ENCODE measurements around the gene TRAPPC3.

The TRAPPC3 gene

GRCh38 chr1:36132029-36132428, 17.3 kb downstream of the TRAPPC3 start:
- H3K4me1 ChIP-seq (ENCODE audit: control insufficient read depth, insufficient read depth, low read length): peaks cover 46% of the 10 kb centered on the region
- no peaks in the 10 kb centered on the region for H3K27me3 ChIP-seq (ENCODE audit: control insufficient read depth, insufficient read depth, low read length)
- H3K36me3 ChIP-seq (ENCODE audit: insufficient read depth, low read length): peaks cover 10% of the 10 kb centered on the region
- H3K9me3 ChIP-seq (replicated peaks; ENCODE audit: low read length): no peaks in the 10 kb centered on the region
- no peak overlapping the region for H3K4me3 ChIP-seq (ENCODE audit: low read length)
- H3K9ac ChIP-seq (ENCODE audit: low read depth, low read length): no peak overlapping the region
- H3K4me2 ChIP-seq (ENCODE audit: low read length): no peak overlapping the region

- H3K9ac ChIP-seq (ENCODE audit: low read depth, low read length): no peak overlapping the region
- peaks cover 16% of the 10 kb centered on the region for H3K27me3 ChIP-seq (ENCODE audit: control insufficient read depth, insufficient read depth, low read length)
- H3K4me2 ChIP-seq (ENCODE audit: low read length): no peak overlapping the region
- no peaks in the 10 kb centered on the region for H3K36me3 ChIP-seq (ENCODE audit: insufficient read depth, low read length)
- H3K9me3 ChIP-seq (replicated peaks; ENCODE audit: low read length): no peaks in the 10 kb centered on the region
- no peak overlapping the region for H3K4me3 ChIP-seq (ENCODE audit: low read length)
- H3K4me1 ChIP-seq (ENCODE audit: control insufficient read depth, insufficient read depth, low read length): peaks cover 14% of the 10 kb centered on the region
Measured at GRCh38 chr1:36128905-36129206, 20.4 kb downstream of the TRAPPC3 start.

GRCh38 chr1:36128126-36128904, 21.0 kb downstream of the TRAPPC3 start:
- H3K9me3 ChIP-seq (replicated peaks; ENCODE audit: low read length): no peaks in the 10 kb centered on the region
- H3K9ac ChIP-seq (ENCODE audit: low read depth, low read length): no peak overlapping the region
- H3K4me3 ChIP-seq (ENCODE audit: low read length): no peak overlapping the region
- peaks cover 10% of the 10 kb centered on the region for H3K4me1 ChIP-seq (ENCODE audit: control insufficient read depth, insufficient read depth, low read length)
- no peak overlapping the region for H3K4me2 ChIP-seq (ENCODE audit: low read length)
- peaks cover 21% of the 10 kb centered on the region for H3K27me3 ChIP-seq (ENCODE audit: control insufficient read depth, insufficient read depth, low read length)
- H3K36me3 ChIP-seq (ENCODE audit: insufficient read depth, low read length): no peaks in the 10 kb centered on the region

- Histone ChIP-seq H3K4me2 (ENCODE audit: low read length) (no peak overlapping the region), H3K4me3 (ENCODE audit: low read length) (no peak overlapping the region), H3K27me3 (ENCODE audit: control insufficient read depth, insufficient read depth, low read length) (peaks cover 27% of the 10 kb centered on the region), H3K4me1 (ENCODE audit: control insufficient read depth, insufficient read depth, low read length) (peaks cover 5% of the 10 kb centered on the region), H3K9me3 (replicated peaks; ENCODE audit: low read length) (no peaks in the 10 kb centered on the region), H3K36me3 (ENCODE audit: insufficient read depth, low read length) (no peaks in the 10 kb centered on the region), H3K9ac (ENCODE audit: low read depth, low read length) (no peak overlapping the region)
Measured at GRCh38 chr1:36126797-36127500, 22.3 kb downstream of the TRAPPC3 start.

GRCh38 chr1:36126005-36126716, 23.1 kb downstream of the TRAPPC3 start:
- no peak overlapping the region for H3K4me3 ChIP-seq (ENCODE audit: low read length)
- H3K9me3 ChIP-seq (replicated peaks; ENCODE audit: low read length): no peaks in the 10 kb centered on the region
- no peak overlapping the region for H3K4me2 ChIP-seq (ENCODE audit: low read length)
- peaks cover 5% of the 10 kb centered on the region for H3K4me1 ChIP-seq (ENCODE audit: control insufficient read depth, insufficient read depth, low read length)
- H3K27me3 ChIP-seq (ENCODE audit: control insufficient read depth, insufficient read depth, low read length): peaks cover 27% of the 10 kb centered on the region
- H3K36me3 ChIP-seq (ENCODE audit: insufficient read depth, low read length): no peaks in the 10 kb centered on the region
- H3K9ac ChIP-seq (ENCODE audit: low read depth, low read length): no peak overlapping the region

GRCh38 chr1:36125129-36125991, 23.9 kb downstream of the TRAPPC3 start, which contains the start of gene COL8A2:
Gene COL8A2 (minus strand): TSS chr1:36125222. CDS start chr1:36100242, 24,980 bp downstream.
- Histone ChIP-seq H3K4me3 (ENCODE audit: low read length) (peak within 1 kb of the TSS; percentile 42), H3K4me1 (ENCODE audit: control insufficient read depth, insufficient read depth, low read length) (peaks cover 5% of the 10 kb centered on the region), H3K9me3 (replicated peaks; ENCODE audit: low read length) (no peaks in the 10 kb centered on the region), H3K4me2 (ENCODE audit: low read length) (peak within 1 kb of the TSS; percentile 69), H3K9ac (ENCODE audit: low read depth, low read length) (no peak within 1 kb of the TSS), H3K36me3 (ENCODE audit: insufficient read depth, low read length) (no peaks in the 10 kb centered on the region), H3K27me3 (ENCODE audit: control insufficient read depth, insufficient read depth, low read length) (peaks cover 27% of the 10 kb centered on the region)

DNA sequence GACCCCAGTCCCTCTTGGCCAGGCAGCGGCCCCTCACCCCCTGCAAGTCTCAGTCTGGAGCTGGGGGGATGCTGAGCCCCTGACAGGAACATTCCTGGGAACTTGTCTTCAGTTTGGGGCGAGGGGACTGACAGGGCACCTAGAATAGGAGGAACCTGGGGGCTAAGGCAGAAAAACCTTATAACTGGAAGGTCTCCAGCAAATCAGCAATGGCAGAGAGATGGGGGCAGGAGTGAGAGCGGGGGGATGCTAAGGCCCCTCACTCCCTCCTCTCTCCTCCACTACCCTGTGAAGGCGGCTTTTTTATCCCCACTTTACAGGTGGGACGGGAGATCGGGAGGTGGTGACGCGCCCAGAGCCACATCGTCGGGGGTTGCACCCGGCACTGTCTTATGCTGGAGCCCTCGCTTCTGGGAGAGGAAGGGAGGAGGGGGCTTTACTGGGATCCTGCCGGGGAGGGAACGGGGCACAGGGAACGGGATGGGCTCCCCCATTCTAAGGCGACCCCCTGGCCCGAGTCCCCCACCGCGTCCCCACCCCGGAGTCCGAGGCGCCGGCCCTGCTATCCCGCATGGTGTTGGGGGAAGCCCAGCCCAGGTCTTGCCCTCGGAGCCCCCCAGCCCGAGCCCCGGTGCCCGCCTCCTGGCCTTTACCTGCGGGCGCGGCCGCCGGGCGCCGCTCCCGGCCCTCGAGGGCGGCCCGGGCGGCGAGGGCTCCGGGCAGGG, 24.7 kb downstream of the TRAPPC3 start:
- peaks cover 27% of the 10 kb centered on the region for H3K27me3 ChIP-seq (ENCODE audit: control insufficient read depth, insufficient read depth, low read length)
- peak overlapping the region; percentile 42 for H3K4me3 ChIP-seq (ENCODE audit: low read length)
- H3K9ac ChIP-seq (ENCODE audit: low read depth, low read length): no peak overlapping the region
- peaks cover 11% of the 10 kb centered on the region for H3K4me1 ChIP-seq (ENCODE audit: control insufficient read depth, insufficient read depth, low read length)
- no peak overlapping the region for H3K4me2 ChIP-seq (ENCODE audit: low read length)
- H3K9me3 ChIP-seq (replicated peaks; ENCODE audit: low read length): no peaks in the 10 kb centered on the region
- no peaks in the 10 kb centered on the region for H3K36me3 ChIP-seq (ENCODE audit: insufficient read depth, low read length)

- Histone ChIP-seq H3K4me1 (ENCODE audit: control insufficient read depth, insufficient read depth, low read length) (peaks cover 14% of the 10 kb centered on the region), H3K9me3 (replicated peaks; ENCODE audit: low read length) (no peaks in the 10 kb centered on the region), H3K4me2 (ENCODE audit: low read length) (no peak overlapping the region), H3K4me3 (ENCODE audit: low read length) (no peak overlapping the region), H3K9ac (ENCODE audit: low read depth, low read length) (no peak overlapping the region), H3K36me3 (ENCODE audit: insufficient read depth, low read length) (no peaks in the 10 kb centered on the region), H3K27me3 (ENCODE audit: control insufficient read depth, insufficient read depth, low read length) (peaks cover 27% of the 10 kb centered on the region)
Measured at GRCh38 chr1:36123356-36123755, 25.9 kb downstream of the TRAPPC3 start.

DNA sequence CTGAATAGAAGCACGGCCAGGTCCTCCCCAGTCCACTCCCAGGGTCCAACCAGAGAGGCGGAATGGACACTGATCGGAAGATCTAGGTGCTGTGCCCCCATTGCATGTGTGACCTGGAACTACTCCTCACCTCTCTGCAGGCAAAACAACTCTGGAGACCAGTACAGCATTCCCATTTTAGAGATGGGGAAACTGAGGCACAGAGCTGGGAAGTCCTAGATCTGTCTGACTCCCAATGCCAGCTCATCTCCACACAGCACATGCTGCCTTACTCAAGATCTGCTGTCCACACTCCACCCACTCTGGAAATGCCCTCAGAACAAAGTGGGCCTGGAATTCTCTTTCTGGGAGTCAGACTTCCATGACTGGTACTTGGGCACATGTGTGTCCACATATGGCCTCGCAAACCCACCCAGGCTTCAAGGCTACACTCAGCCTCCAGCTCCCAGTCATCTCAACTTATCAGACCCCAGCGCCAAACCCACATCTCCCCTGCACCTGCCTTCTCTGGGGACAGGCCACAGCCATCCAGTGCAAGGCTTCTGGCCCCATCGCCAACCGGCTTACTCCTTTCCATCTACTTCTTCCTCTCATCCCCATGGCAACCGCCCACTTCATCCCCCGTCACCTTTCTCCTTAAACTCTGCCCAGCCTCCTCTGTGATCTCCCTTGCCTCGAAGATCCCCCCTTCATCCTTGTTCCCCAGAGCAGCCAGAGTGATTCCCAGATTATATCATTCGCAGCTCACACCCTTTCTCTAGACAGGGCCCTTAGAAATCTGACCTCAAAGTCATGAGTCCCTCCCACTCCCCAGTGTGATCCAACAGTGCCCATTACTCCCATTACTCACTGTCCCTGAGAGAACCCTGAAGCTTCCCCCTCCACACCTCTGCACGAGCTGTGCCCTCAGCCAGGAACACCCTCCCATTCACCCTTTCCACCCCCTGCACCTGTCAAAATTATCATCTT, 26.9 kb downstream of the TRAPPC3 start:
- H3K4me3 ChIP-seq (ENCODE audit: low read length): no peak overlapping the region
- H3K4me2 ChIP-seq (ENCODE audit: low read length): no peak overlapping the region
- H3K36me3 ChIP-seq (ENCODE audit: insufficient read depth, low read length): no peaks in the 10 kb centered on the region
- no peaks in the 10 kb centered on the region for H3K9me3 ChIP-seq (replicated peaks; ENCODE audit: low read length)
- peaks cover 11% of the 10 kb centered on the region for H3K4me1 ChIP-seq (ENCODE audit: control insufficient read depth, insufficient read depth, low read length)
- H3K9ac ChIP-seq (ENCODE audit: low read depth, low read length): no peak overlapping the region
- peaks cover 27% of the 10 kb centered on the region for H3K27me3 ChIP-seq (ENCODE audit: control insufficient read depth, insufficient read depth, low read length)

DNA sequence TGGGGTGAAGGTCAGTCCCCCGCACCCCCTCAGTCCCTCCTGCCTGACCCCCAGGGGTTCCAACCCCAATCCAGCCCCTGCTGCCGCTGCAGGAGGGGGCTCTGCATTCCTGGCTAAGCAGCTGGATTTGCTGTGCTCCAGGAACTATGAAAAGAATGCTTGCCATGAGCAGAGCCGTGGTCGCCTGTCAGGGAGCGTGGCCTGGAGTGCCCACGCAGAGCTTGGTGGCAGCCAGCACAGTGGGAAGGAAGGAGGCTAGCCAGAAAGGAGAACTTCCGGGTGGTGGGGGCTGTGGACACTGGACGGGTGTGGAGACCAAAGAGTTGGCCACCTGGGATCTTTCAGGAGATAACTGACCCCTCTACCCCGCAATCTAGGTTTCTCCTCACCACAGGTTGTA, 29.8 kb downstream of the TRAPPC3 start:
- Histone ChIP-seq H3K4me3 (ENCODE audit: low read length) (no peak overlapping the region), H3K4me2 (ENCODE audit: low read length) (no peak overlapping the region), H3K27me3 (ENCODE audit: control insufficient read depth, insufficient read depth, low read length) (peaks cover 17% of the 10 kb centered on the region), H3K4me1 (ENCODE audit: control insufficient read depth, insufficient read depth, low read length) (peaks cover 34% of the 10 kb centered on the region), H3K9me3 (replicated peaks; ENCODE audit: low read length) (no peaks in the 10 kb centered on the region), H3K36me3 (ENCODE audit: insufficient read depth, low read length) (no peaks in the 10 kb centered on the region), H3K9ac (ENCODE audit: low read depth, low read length) (no peak overlapping the region)

All from skeletal muscle satellite cell (primary cell).